ENCODE measurements around the gene COX17.

DNA sequence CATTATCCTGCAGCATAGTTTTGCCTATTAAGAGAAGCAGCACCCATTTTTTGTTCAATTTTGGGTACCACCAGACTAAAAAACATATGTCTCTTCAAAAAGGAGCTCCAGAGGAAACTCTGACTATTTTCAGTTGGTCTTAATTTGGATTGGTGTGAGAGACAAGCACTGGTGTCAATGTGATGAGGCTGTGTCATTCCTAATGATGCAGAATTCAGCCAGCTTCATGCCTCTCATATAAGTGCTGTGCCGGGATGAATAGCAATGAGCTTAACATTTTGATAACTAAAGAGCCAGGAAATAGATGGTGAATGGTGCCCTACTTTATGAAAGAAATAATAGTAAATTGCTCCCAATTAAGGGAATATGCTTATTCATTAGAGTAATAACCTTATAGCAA, 32.7 kb downstream of the COX17 start:
- no peak for TF ChIP-seq CTCF (IDR thresholded peaks at IDR 0.05)
- no peak for TF ChIP-seq POLR2A (IDR thresholded peaks at IDR 0.05)

Data from lower leg skin (tissue), 3 donors.